COLO668 (cell line): Measurements from ENCODE around the gene OR4D5.

Experiments used
- DNase-seq: peaks from one replicate; lab custom pipeline; 2025; ENCODE audit not compliant: unreplicated experiment; lab: John Stamatoyannopoulos, UW

The OR4D5 gene

GRCh38 chr11:123939317-123939716 is at the start of gene OR4D5:
OR4D5 (plus strand) TSS chr11:123939617; CDS start chr11:123939617, 0 bp downstream.
- DNase-seq: no peak

GRCh38 chr11:123892031-123892430 is 47.4 kb upstream of the OR4D5 start:
- no peak for DNase-seq

- DNase-seq: no peak
These were observed 39.6 kb upstream of the OR4D5 start for GRCh38 chr11:123899792-123900191.

GRCh38 chr11:123901867-123902266 is 37.5 kb upstream of the OR4D5 start, which contains the start of gene OR8D4:
OR8D4 (plus strand) TSS chr11:123902167; CDS start chr11:123906432, 4,265 bp downstream.
- DNase-seq: no peak

- no peak for DNase-seq
These were observed 35.5 kb upstream of the OR4D5 start for GRCh38 chr11:123903932-123904331.

- no peak for DNase-seq
These were observed 34.5 kb upstream of the OR4D5 start for GRCh38 chr11:123904932-123905331.

GRCh38 chr11:123905826-123906225 is 33.6 kb upstream of the OR4D5 start:
- no peak for DNase-seq

- DNase-seq: no peak
These were observed 18.5 kb upstream of the OR4D5 start for GRCh38 chr11:123920943-123921342.

GRCh38 chr11:123924027-123924426 is 15.4 kb upstream of the OR4D5 start:
- DNase-seq: no peak

GRCh38 chr11:123942413-123942812 is 3.0 kb downstream of the OR4D5 start:
- DNase-seq: no peak

GRCh38 chr11:123943738-123944137 is 4.3 kb downstream of the OR4D5 start, which contains the start of gene OR6T1:
OR6T1 (minus strand) TSS chr11:123943838; CDS start chr11:123943838, 0 bp downstream.
- DNase-seq: no peak

- DNase-seq: no peak
These were observed 5.7 kb downstream of the OR4D5 start for GRCh38 chr11:123945132-123945531.

GRCh38 chr11:123956752-123957151 is 17.3 kb downstream of the OR4D5 start:
- no peak for DNase-seq

- no peak for DNase-seq
These were observed 34.4 kb downstream of the OR4D5 start for GRCh38 chr11:123973816-123974215.

- no peak for DNase-seq
These were observed 37.5 kb downstream of the OR4D5 start for GRCh38 chr11:123976770-123977560.

- DNase-seq: no peak
These were observed 38.4 kb downstream of the OR4D5 start, which contains the start of gene OR10S1 for GRCh38 chr11:123977731-123978347. OR10S1 (minus strand) TSS chr11:123977781; CDS start chr11:123977664, 117 bp downstream.

GRCh38 chr11:123979311-123979710 is 39.9 kb downstream of the OR4D5 start:
- no peak for DNase-seq
